MM.1S (cell line): ENCODE measurements around the gene UGT1A4.

Source experiments
- DNase-seq: peaks from one replicate; pipeline ENCODE4 v3.0.0-alpha.2; 2015
- H2AFZ ChIP-seq: fragments of 300-600 bp; sonication (generic); 2 replicates; pipeline ENCODE4 v1.6.0; 2016; ENCODE audit warnings: antibody characterized with exemption, low read length
- H3F3A ChIP-seq: fragments of 300-600 bp; sonication (generic); 2 replicates; pipeline ENCODE4 v1.6.1; 2016; ENCODE audit warnings: mild to moderate bottlenecking, antibody characterized with exemption, low read length, moderate library complexity, mixed read lengths; ENCODE audit not compliant: insufficient read depth
- H3K27ac ChIP-seq: fragments of 300-600 bp; sonication (generic); 2 replicates; pipeline ENCODE4 v1.5.1; 2016; ENCODE audit warnings: mild to moderate bottlenecking, low read length
- H3K27me3 ChIP-seq: fragments of 300-600 bp; sonication (generic); replicated peaks from 2 replicates; pipeline ENCODE4 v1.6.0; 2016; ENCODE audit warnings: low read length; ENCODE audit not compliant: insufficient read depth
- H3K36me3 ChIP-seq: fragments of 300-600 bp; sonication (generic); replicated peaks from 2 replicates; pipeline ENCODE4 v1.6.1; 2016; ENCODE audit warnings: mild to moderate bottlenecking, low read length, mixed read lengths; ENCODE audit not compliant: insufficient read depth
- H3K4me1 ChIP-seq: fragments of 300-600 bp; sonication (generic); 2 replicates; pipeline ENCODE4 v1.6.1; 2016; ENCODE audit warnings: low read length, mixed read lengths
- H3K4me2 ChIP-seq: fragments of 300-600 bp; sonication (generic); 2 replicates; pipeline ENCODE4 v1.6.0; 2016; ENCODE audit warnings: low read depth, low read length
- H3K4me3 ChIP-seq: fragments of 300-600 bp; sonication (generic); 2 replicates; pipeline ENCODE4 v1.5.1; 2016; ENCODE audit warnings: low read length, mixed read lengths
- H3K79me2 ChIP-seq: fragments of 300-600 bp; sonication (generic); 2 replicates; pipeline ENCODE4 v1.6.1; 2016; ENCODE audit warnings: mixed run types, low read length, mixed read lengths
- H3K9ac ChIP-seq: fragments of 300-600 bp; sonication (generic); 2 replicates; pipeline ENCODE4 v1.6.1; 2016; ENCODE audit warnings: low read length, mixed read lengths
- H3K9me2 ChIP-seq: fragments of 300-600 bp; sonication (generic); replicated peaks from 2 replicates; pipeline ENCODE4 v1.6.1; 2016; ENCODE audit warnings: mild to moderate bottlenecking, low read length, mixed read lengths; ENCODE audit not compliant: insufficient read depth
- H3K9me3 ChIP-seq: fragments of 300-600 bp; sonication (generic); replicated peaks from 2 replicates; pipeline ENCODE4 v1.6.1; 2016; ENCODE audit warnings: mild to moderate bottlenecking, low read length, mixed read lengths; ENCODE audit not compliant: insufficient read depth
- H4K20me1 ChIP-seq: fragments of 300-600 bp; sonication (generic); 2 replicates; pipeline ENCODE4 v1.6.1; 2016; ENCODE audit warnings: mild to moderate bottlenecking, low read length, moderate library complexity, mixed read lengths; ENCODE audit not compliant: insufficient read depth
- EZH2 ChIP-seq: fragments of 300-600 bp; sonication (generic); optimal IDR thresholded peaks from 2 replicates; pipeline ENCODE3; 2017; ENCODE audit warnings: low read depth, mild to moderate bottlenecking, antibody characterized with exemption, low read length, mixed read lengths
- EZH2phosphoT487 ChIP-seq: fragments of 300-600 bp; sonication (generic); IDR thresholded peaks from 2 replicates; pipeline ENCODE4 v1.6.1; 2018; ENCODE audit warnings: antibody characterized with exemption, low read length
- TF ChIP-seq, protein P1 (sequence below): fragments of 300-600 bp; sonication (generic); IDR thresholded peaks from 2 replicates; pipeline ENCODE4 v1.5.1; 2016; ENCODE audit warnings: antibody characterized with exemption, low read length, mixed read lengths

The UGT1A4 gene

DNA sequence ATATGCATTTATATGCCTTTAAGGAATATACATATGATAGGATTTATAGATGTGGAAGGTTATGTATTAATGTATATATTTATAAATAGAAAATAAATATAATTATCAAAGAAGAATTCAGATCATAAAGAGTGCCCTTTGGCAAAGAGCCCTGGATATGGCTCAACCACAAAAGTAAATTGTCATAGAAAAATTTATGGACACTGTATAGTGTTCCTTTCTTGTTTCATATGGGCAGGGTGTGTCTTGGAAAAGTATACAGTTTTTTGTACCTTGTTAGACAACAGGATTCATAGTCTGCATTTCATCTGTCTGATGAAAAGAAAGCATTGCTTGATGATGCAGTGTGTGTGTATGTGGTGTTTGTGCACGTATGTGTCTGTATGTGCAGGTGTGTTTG lies 33.9 kb upstream of the UGT1A4 start:
- Histone ChIP-seq H3K4me3 (no peak overlapping the region), H3F3A (no peaks in the 10 kb centered on the region), H3K4me1 (0 out of 2 replicates have a peak, but pooled peaks cover 5% of the 10 kb centered on the region), H3K27me3 (no peaks in the 10 kb centered on the region), H3K79me2 (no peaks in the 10 kb centered on the region), H3K9ac (no peak overlapping the region), H3K9me2 (no peaks in the 10 kb centered on the region), H3K27ac (no peak overlapping the region), H2AFZ (no peak overlapping the region), H3K9me3 (no peaks in the 10 kb centered on the region), H3K36me3 (no peaks in the 10 kb centered on the region), H3K4me2 (no peak overlapping the region), H4K20me1 (no peaks in the 10 kb centered on the region)
- no peak for DNase-seq
- TF ChIP-seq EZH2 (no peak), EZH2phosphoT487 (no peak)
- TF ChIP-seq, protein P1, sequence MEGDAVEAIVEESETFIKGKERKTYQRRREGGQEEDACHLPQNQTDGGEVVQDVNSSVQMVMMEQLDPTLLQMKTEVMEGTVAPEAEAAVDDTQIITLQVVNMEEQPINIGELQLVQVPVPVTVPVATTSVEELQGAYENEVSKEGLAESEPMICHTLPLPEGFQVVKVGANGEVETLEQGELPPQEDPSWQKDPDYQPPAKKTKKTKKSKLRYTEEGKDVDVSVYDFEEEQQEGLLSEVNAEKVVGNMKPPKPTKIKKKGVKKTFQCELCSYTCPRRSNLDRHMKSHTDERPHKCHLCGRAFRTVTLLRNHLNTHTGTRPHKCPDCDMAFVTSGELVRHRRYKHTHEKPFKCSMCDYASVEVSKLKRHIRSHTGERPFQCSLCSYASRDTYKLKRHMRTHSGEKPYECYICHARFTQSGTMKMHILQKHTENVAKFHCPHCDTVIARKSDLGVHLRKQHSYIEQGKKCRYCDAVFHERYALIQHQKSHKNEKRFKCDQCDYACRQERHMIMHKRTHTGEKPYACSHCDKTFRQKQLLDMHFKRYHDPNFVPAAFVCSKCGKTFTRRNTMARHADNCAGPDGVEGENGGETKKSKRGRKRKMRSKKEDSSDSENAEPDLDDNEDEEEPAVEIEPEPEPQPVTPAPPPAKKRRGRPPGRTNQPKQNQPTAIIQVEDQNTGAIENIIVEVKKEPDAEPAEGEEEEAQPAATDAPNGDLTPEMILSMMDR: no peak

DNA sequence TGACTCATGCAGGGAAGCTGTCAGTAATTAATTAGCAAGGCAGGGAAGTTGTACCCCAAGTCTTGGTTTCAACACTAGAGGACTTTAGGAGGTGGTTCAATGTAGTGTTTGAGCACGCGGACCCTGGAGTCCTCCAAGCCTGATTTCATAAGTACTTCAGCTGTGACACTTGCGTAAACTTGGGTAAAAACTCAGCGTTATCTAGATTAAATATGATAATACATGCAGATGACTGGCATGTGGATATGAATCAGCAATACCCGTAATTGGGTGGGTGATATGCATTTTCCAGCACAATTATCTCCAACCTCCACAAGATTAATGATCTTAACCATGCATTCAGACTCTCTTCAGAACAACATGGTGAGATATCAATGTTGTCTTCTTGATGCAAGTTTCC lies 31.6 kb upstream of the UGT1A4 start:
- no peak overlapping the region for H3K4me3 ChIP-seq
- H3F3A ChIP-seq: no peaks in the 10 kb centered on the region
- no peaks in the 10 kb centered on the region for H3K79me2 ChIP-seq
- no peaks in the 10 kb centered on the region for H3K27me3 ChIP-seq
- H2AFZ ChIP-seq: no peak overlapping the region
- no peak for DNase-seq
- no peaks in the 10 kb centered on the region for H3K9me3 ChIP-seq
- H4K20me1 ChIP-seq: no peaks in the 10 kb centered on the region
- no peak overlapping the region for H3K4me2 ChIP-seq
- H3K9ac ChIP-seq: no peak overlapping the region
- 0 out of 2 replicates have a peak, but pooled peaks cover 5% of the 10 kb centered on the region for H3K4me1 ChIP-seq
- no peaks in the 10 kb centered on the region for H3K9me2 ChIP-seq
- TF ChIP-seq, protein P1: no peak
- no peak for TF ChIP-seq EZH2
- no peak for TF ChIP-seq EZH2phosphoT487
- H3K36me3 ChIP-seq: no peaks in the 10 kb centered on the region
- H3K27ac ChIP-seq: no peak overlapping the region

DNA sequence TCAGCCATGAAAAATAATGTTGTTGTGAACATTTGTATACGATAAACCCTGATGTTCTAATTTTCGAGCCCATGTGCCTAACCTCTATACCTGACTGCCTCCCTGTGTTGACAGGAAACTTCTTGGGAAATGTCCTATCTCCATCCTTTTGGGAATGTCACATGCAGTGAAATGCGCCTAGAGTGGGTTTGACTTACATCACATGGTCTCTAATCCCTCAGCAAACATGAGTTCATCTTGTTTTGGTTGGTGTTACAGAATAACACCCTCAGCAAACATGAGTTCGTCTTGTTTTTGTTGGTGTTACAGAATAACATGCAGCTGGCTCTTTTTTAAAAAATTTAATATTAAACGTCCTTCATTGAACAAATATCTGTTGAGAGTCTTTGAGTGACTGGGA lies 30.2 kb upstream of the UGT1A4 start:
- H3F3A ChIP-seq: no peaks in the 10 kb centered on the region
- no peak for TF ChIP-seq EZH2phosphoT487
- TF ChIP-seq EZH2: no peak
- TF ChIP-seq, protein P1: no peak

More for the DNA sequence above, 30.2 kb upstream of the UGT1A4 start:
- no peak for DNase-seq
- Histone ChIP-seq H3K4me2 (no peak overlapping the region), H2AFZ (no peak overlapping the region), H3K27me3 (no peaks in the 10 kb centered on the region), H3K36me3 (no peaks in the 10 kb centered on the region), H3K79me2 (no peaks in the 10 kb centered on the region), H3K9me3 (no peaks in the 10 kb centered on the region), H3K9me2 (no peaks in the 10 kb centered on the region), H3K4me3 (no peak overlapping the region), H3K4me1 (no peaks in the 10 kb centered on the region), H3K27ac (no peak overlapping the region), H3K9ac (no peak overlapping the region), H4K20me1 (no peaks in the 10 kb centered on the region)
